B cell (primary cell): ENCODE results near the gene NPRL2. TPM values are rescaled to one million over a fixed set of nuclear protein-coding genes. Genes with fewer than 3 reads are reported as not detected.
A peak's percentile ranks its signal among the peaks of the same experiment; 100 is the strongest.

ENCODE experiments used
- ATAC-seq: fragments of 200-7000 bp; cut with Tn5 transposase; one replicate; pipeline ENCODE4 v1.10.0; 2021; ENCODE audit warnings: low read depth, mild to moderate bottlenecking, moderate number of reproducible peaks, moderate library complexity
- CTCF ChIA-PET: fragments of 350-600 bp; sonication (Branson Sonifier 250); formaldehyde crosslinking; loops from one replicate; lab custom pipeline; 2021; ENCODE audit warnings: antibody characterized with exemption, inconsistent platforms; lab: Charles Lee
- POLR2A ChIA-PET: fragments of 350-600 bp; sonication (Branson Sonifier 250); formaldehyde crosslinking; loops from one replicate; lab custom pipeline; 2021; ENCODE audit warnings: antibody characterized with exemption; lab: Charles Lee
- DNase-seq: peaks from one replicate; pipeline ENCODE4 v3.0.0; 2013
- H2AFZ ChIP-seq: 2 replicates; pipeline ENCODE4 v1.6.1; 2012; ENCODE audit warnings: mild to moderate bottlenecking, low read depth, low read length; ENCODE audit not compliant: insufficient read depth, poor library complexity, severe bottlenecking
- H3K27ac ChIP-seq, 2 donors: 1 replicate in 1 of 2; 2 replicates in 1 of 2; pipeline ENCODE4 v1.5.1; 2012 to 2013; ENCODE audit warnings: low read length in 2 of 2, mild to moderate bottlenecking in 2 of 2, moderate library complexity in 1 of 2
- H3K27me3 ChIP-seq, 4 experiments: fragments of 200-600 bp in 1 of 4; sonication (generic) in 1 of 4; replicated peaks in 1 of 4; 1 replicate in 2 of 4; 2 replicates in 2 of 4; pipeline versions ENCODE4 v1.6.1 to v1.7.0; 2013 to 2016; ENCODE audit warnings: low read length in 3 of 4, mild to moderate bottlenecking in 2 of 4, mixed read lengths in 1 of 4, moderate library complexity in 1 of 4; ENCODE audit not compliant: insufficient read depth in 4 of 4, control insufficient read depth in 3 of 4; ENCODE audit errors: control extremely low read depth in 1 of 4
- H3K36me3 ChIP-seq, 2 experiments: replicated peaks in 1 of 2; 1 replicate in 1 of 2; 2 replicates in 1 of 2; pipeline versions ENCODE4 v1.6.1 to v1.7.1; 2013; ENCODE audit warnings: low read length in 1 of 2; ENCODE audit not compliant: insufficient read depth in 2 of 2, control insufficient read depth in 1 of 2; ENCODE audit errors: control extremely low read depth in 1 of 2, extremely low read depth in 1 of 2
- H3K4me1 ChIP-seq, 2 donors: fragments of 200-600 bp in 1 of 2; sonication (generic) in 1 of 2; 1 replicate in 1 of 2; 2 replicates in 1 of 2; pipeline versions ENCODE4 v1.5.1 to v1.6.1; 2013 to 2017; ENCODE audit warnings: low read length in 2 of 2; ENCODE audit not compliant: control insufficient read depth in 2 of 2, insufficient read depth in 2 of 2
- H3K4me2 ChIP-seq: replicated peaks from 2 replicates; pipeline ENCODE3; 2012; ENCODE audit warnings: mild to moderate bottlenecking, low read depth, low read length; ENCODE audit not compliant: poor library complexity, severe bottlenecking
- H3K4me3 ChIP-seq, 5 experiments: fragments of 200-600 bp in 1 of 5; sonication (generic) in 1 of 5; 1 replicate in 3 of 5; 2 replicates in 2 of 5; pipeline versions ENCODE4 v1.5.1 to v1.7.0; 2011 to 2016; ENCODE audit warnings: low read length in 4 of 5, mild to moderate bottlenecking in 4 of 5, low read depth in 2 of 5, control low read depth in 1 of 5, moderate library complexity in 1 of 5; ENCODE audit not compliant: insufficient read depth in 1 of 5; ENCODE audit errors: control extremely low read depth in 1 of 5, extremely low read depth in 1 of 5
- H3K79me2 ChIP-seq: fragments of 200-600 bp; sonication (generic); one replicate; pipeline ENCODE4 v1.6.0; 2016; ENCODE audit warnings: low read length; ENCODE audit not compliant: control insufficient read depth, insufficient read depth
- H3K9ac ChIP-seq: fragments of 200-600 bp; sonication (generic); 2 replicates; pipeline ENCODE4 v1.6.1; 2017; ENCODE audit warnings: mild to moderate bottlenecking, low read length, moderate library complexity
- H3K9me3 ChIP-seq, 3 donors: one replicate each; pipeline versions ENCODE4 v1.6.1 to v1.7.1; 2013; ENCODE audit warnings: low read length in 2 of 3; ENCODE audit not compliant: control insufficient read depth in 2 of 3, insufficient read depth in 1 of 3; ENCODE audit errors: control extremely low read depth in 1 of 3
- H4K20me1 ChIP-seq: 2 replicates; pipeline ENCODE4 v1.6.0; 2012; ENCODE audit warnings: mild to moderate bottlenecking, low read length; ENCODE audit not compliant: insufficient read depth, control insufficient read depth, poor library complexity, severe bottlenecking
- H3K27ac Mint-ChIP-seq: one replicate; pipeline ENCODE4 v1.8.0; 2021; ENCODE audit warnings: mixed read lengths
- H3K27me3 Mint-ChIP-seq: one replicate; pipeline ENCODE4 v1.8.0; 2021; ENCODE audit warnings: mixed read lengths
- H3K4me1 Mint-ChIP-seq: one replicate; pipeline ENCODE4 v1.8.0; 2021; ENCODE audit warnings: mixed read lengths
- H3K4me3 Mint-ChIP-seq: one replicate; pipeline ENCODE4 v1.8.0; 2021; ENCODE audit warnings: mixed read lengths
- H3K9me3 Mint-ChIP-seq: one replicate; pipeline ENCODE4 v1.8.0; 2022; ENCODE audit warnings: mixed read lengths; ENCODE audit not compliant: insufficient read depth
- EZH2 ChIP-seq: IDR thresholded peaks from 2 replicates; pipeline ENCODE4 v1.6.1; 2012; ENCODE audit warnings: borderline replicate concordance, low read depth, mild to moderate bottlenecking, moderate library complexity, low read length; ENCODE audit not compliant: insufficient read depth, poor library complexity, severe bottlenecking
- WGBS: methylation state at CpG from one replicate; pipeline ENCODE4 v1.1.5; 2013; ENCODE audit warnings: missing lambda C conversion rate; ENCODE audit not compliant: insufficient coverage; 5-methylcytosine and 5-hydroxymethylcytosine counted together
- intact Hi-C: fragments of 100-400 bp; cut with micrococcal nuclease; formaldehyde crosslinking; loops from one replicate; pipeline ENCODE4 v1.10.0; 2022
- polyA plus RNA-seq: library from polyadenylated mRNA; depleted of rRNA; stranded (reverse); fragments of >200 nt; gene quantifications from 2 replicates; pipeline ENCODE4 v1.2.3, GENCODE V29; 2012
- total RNA-seq, 2 donors: library from RNA; stranded (reverse); fragments of 120-200 nt in 1 of 2; gene quantifications; 1 replicate in 1 of 2; 2 replicates in 1 of 2; pipeline versions ENCODE4 v1.2.3 to v1.2.4, GENCODE V29; 2013 to 2022
- TF ChIP-seq, protein P1 (sequence below): fragments of 200-600 bp; IDR thresholded peaks from one replicate; pipeline ENCODE4 v1.8.0; 2022; ENCODE audit warnings: antibody characterized with exemption, mild to moderate bottlenecking

Gene NPRL2
- total and polyA plus RNA-seq, 2 donors (not counting 1 experiment from before 2014, with no cell fraction given): 31.3 to 64.6 TPM

DNA sequence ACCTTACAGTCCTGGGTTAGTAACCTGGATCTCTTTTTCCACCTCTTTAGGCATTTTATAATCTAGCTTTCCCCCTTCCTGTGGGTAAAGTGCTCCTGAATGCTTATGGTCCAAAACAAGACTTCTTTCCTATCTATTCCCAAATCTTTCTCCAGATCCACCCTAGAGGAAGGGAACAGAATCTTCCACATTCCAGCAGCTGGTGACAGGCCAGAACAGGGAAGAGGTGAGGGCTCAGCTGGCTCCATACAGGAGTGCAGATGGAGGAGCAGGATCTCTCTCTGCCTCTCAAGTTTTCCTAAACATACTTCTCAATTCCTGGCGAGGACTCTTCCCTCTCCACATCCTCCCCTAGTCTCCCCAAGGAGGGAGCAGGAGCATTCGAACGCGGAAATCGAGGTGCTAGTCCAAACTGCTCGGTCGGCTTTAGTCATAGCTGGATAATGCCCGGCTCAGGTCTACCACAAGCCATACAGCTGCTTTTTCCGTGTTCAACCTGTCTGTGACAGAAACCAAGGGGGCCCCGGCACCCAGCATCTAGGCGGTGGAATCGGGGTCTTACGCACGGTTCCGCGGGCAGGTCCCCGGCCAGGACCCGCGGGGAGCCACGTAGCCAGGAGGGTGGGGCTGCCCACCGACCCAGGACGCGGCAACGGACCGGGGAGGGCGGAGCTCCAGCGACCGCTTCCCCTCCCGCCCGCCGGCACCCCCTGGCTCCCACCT lies 14.0 kb downstream of the NPRL2 start:
- Mint-ChIP-seq H3K27me3 (no peaks in the 10 kb centered on the region), H3K9me3 (no peaks in the 10 kb centered on the region), H3K27ac (peak overlapping the region; percentile 99), H3K4me1 (peaks cover 55% of the 10 kb centered on the region), H3K4me3 (peak overlapping the region; percentile 96)
- no peaks in the 10 kb centered on the region for H3K9me3 ChIP-seq
- POLR2A ChIA-PET: interaction anchor here (0.6 to 6.1 kb wide), 16 partner anchors 7 to 1818 kb away, joined by 3 to 96 read pairs (median 7); partner anchors contain the start of genes ABHD14B, C3orf18, CYB561D2 and HEMK1
- 3% methylated on average over 31 of the region's 31 CpGs for WGBS
- no peaks in the 10 kb centered on the region for H3K27me3 ChIP-seq
- CTCF ChIA-PET: interaction anchor here (0.7 to 3.9 kb wide), 16 partner anchors 9 to 206 kb away, joined by 3 to 37 read pairs (median 4); partner anchors contain the start of genes CYB561D2, HYAL2, HYAL3 and IFRD2
- H4K20me1 ChIP-seq: peaks cover 38% of the 10 kb centered on the region
- H3K4me3 ChIP-seq: peak overlapping the region; percentile 39 to 86 (median 68)
- peaks cover 0 to 26% of the 10 kb centered on the region in 2 experiments for H3K36me3 ChIP-seq
- DNase-seq (no peak), ATAC-seq (peak; percentile 28)
- H3K79me2 ChIP-seq: peaks cover 73% of the 10 kb centered on the region
- intact Hi-C loops: loop anchor here (1.0 to 5.0 kb wide), 8 partner anchors 8 to 99 kb away; partner anchors contain the start of genes CYB561D2, GNAI2, HYAL3 and NAA80
- H3K4me1 ChIP-seq: peaks cover 36 to 70% of the 10 kb centered on the region in 2 donors
- peak overlapping the region; percentile 90 for H3K4me2 ChIP-seq
- peak overlapping the region; percentile 89 for H3K9ac ChIP-seq
- peak overlapping the region; percentile 97 to 98 for H3K27ac ChIP-seq
- TF ChIP-seq, protein P1, sequence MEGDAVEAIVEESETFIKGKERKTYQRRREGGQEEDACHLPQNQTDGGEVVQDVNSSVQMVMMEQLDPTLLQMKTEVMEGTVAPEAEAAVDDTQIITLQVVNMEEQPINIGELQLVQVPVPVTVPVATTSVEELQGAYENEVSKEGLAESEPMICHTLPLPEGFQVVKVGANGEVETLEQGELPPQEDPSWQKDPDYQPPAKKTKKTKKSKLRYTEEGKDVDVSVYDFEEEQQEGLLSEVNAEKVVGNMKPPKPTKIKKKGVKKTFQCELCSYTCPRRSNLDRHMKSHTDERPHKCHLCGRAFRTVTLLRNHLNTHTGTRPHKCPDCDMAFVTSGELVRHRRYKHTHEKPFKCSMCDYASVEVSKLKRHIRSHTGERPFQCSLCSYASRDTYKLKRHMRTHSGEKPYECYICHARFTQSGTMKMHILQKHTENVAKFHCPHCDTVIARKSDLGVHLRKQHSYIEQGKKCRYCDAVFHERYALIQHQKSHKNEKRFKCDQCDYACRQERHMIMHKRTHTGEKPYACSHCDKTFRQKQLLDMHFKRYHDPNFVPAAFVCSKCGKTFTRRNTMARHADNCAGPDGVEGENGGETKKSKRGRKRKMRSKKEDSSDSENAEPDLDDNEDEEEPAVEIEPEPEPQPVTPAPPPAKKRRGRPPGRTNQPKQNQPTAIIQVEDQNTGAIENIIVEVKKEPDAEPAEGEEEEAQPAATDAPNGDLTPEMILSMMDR: no peak
- TF ChIP-seq EZH2: no peak
- H2AFZ ChIP-seq: peak overlapping the region; percentile 74
